Activated T-cell treated with anti-CD3 and anti-CD28 coated beads, Interleukin-2, amount 50 U/mL, for 48 hours (primary cell): ENCODE measurements around the gene SNX19.

ENCODE experiments used
- DNase-seq, 2 experiments: peaks; one replicate each; pipeline ENCODE4 v3.0.0-alpha.2; 2020

The SNX19 gene

DNA sequence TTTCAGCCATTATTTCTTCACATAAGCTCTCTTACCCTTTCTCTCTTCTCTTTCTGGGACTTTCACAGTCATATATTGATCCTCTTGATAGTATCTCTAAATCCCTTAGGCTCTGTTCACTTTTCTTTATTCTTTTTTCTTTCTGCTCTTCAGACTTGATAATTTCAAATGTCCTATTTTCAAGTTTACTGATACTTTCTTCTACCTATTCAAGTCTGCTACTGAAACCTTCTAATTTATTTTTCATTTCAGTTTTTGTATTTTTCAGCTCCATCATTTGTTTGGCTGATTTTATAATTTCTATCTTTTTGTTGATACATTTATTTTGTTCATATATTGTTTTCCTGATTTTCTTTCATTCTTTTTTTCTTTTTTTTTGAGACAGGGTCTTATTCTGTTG is 79.1 kb downstream of the SNX19 start:
- no peak for DNase-seq

GRCh38 chr11:130834886-130835285 is 81.4 kb downstream of the SNX19 start:
- no peak for DNase-seq

- DNase-seq: no peak
These were observed 83.5 kb downstream of the SNX19 start for GRCh38 chr11:130832566-130833425.

DNA sequence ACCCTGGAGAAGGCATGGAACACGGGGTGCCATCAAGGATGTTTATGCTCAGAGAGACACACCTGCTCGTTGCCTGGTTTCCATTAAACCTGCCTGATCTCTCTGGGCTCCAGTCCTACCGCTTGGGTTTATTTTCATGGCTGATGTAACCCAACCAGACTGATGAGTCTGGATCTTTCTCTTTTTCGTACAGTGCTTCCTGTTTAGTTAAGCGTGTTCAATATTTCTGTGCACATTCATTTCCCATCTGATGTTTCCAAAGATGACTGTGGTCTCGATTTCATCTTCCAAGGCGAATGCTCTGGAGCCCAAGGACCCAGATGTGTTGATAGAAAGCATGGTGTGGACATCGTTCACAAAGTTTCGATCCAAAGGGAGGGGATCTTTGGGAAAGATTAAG is 84.3 kb downstream of the SNX19 start:
- no peak for DNase-seq

DNA sequence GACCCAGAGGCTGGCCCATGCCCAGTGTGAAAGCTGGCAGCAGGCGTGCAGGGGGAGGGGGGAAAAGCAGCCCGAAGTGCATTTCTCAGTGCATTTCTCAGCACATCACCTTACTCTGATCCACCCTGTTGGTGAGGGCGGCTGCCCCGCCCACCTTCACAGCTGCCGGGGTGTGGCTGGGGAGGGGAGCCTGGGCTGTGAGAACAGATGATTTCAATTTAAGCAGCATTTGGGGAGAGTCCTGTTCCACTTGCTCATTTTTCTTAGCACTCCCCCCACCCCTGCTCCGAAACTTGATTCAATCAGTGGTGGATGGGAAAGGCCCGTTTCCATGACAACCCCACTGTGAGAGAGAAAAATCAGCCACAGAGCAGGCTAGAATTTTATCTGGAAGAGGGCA is 84.8 kb downstream of the SNX19 start:
- DNase-seq: no peak

DNA sequence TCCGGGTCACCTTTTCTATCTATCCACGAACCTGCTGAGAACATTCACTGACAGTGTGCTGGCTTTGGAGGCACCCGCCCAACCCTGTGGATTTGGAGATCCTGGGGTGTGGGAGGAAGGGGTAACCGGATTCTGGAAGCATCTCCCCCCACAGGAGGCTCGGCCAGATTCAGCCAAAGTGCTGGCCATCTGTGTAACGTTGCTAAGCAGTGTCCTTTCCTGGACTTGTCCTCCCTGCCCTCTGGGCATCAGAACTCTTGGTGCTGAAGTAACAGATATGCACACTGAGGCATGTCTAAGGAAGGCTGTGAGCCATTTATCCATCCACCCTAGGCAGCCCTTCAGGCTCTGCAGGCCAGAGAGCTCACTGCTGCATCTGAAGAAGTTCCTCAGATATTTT is 85.7 kb downstream of the SNX19 start:
- no peak for DNase-seq

DNA sequence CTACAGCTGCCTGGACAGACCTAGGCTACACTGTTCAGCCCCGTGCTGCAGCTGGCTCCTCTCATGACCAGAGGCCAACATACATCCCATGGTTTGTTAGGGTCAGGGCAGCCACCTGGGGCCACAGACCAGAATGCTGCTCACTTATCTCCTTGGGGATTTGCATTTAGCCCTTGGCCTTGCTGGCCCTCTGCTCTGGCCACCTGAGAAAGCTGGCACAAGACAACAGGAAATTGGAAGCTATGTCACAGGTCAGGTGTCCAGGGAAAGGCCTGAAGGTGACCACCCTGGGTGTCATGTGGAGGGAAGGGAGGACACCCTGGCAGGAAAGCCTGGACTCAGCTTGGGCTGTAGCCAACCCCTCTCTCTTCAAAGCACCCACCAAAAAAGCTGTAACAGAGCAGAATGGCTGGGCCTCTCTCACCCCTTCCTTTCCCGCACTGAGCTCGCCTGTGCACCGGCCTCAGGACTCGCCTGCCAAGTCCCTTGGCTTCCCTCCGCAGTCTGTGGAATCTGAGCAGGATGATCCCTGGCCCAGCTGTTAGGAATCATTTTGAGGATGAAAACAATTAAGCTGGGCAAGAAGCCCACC is 86.3 kb downstream of the SNX19 start:
- DNase-seq: no peak

- no peak for DNase-seq
These were observed 87.5 kb downstream of the SNX19 start for GRCh38 chr11:130828741-130829140.

- DNase-seq: peak; percentile 30 to 31
These were observed 88.6 kb downstream of the SNX19 start for GRCh38 chr11:130827451-130828377.

- DNase-seq: no peak
These were observed 89.7 kb downstream of the SNX19 start for GRCh38 chr11:130826572-130826971.

DNA sequence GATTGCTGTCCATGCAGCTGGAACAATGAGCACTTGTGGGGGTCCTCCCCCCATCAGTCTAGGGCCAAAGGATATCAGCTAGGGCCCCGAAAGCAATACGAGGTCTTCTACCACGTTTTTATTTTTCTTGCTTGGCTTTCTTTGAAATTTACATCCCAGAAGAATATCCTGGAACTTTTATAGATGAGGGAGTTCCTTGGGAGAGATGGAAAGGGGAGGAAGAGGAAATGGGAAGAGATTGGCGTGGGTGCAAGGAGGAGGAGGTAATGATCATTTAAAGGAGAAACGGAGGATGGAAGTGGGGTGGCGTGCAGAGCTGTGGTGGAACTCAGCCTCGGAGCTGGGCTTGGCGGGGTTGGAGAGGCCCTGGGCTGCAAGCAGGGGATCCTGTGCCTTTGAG is 90.3 kb downstream of the SNX19 start:
- no peak for DNase-seq

DNA sequence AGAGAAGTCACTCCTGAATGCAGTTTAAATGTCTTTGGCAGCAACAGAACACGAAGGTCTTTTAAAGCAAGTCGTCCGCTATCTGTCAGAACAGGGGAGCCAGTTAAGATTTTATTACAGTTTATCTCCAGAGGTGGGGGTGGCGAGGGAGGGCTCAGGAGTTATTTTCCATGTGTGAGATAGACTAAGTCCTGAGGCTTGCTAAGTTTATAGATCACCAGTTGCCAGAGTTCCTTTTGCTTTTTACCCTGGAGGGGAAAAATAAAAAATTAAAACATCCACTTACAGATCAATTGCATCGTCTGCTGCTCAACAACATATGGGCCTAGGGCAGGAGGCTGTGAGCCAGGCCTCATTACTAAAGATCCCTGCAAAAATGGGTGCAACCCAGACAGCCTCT is 90.7 kb downstream of the SNX19 start:
- no peak for DNase-seq
